SHP77 treated with DMSO at 0.1 percent for 48 hours (cell line): ENCODE data around the gene ANO2.
"Not testable (repeated sequence)": the region's sequence is repeated elsewhere in the genome, so short reads cannot be mapped to it uniquely, and the experiment has no call there.

Experiments used
- DNase-seq: peaks from one replicate; lab custom pipeline; 2025; lab: John Stamatoyannopoulos, UW

ANO2 gene

GRCh38 chr12:5887819-5888218 is 57.2 kb downstream of the ANO2 start:
- DNase-seq = not testable (repeated sequence)

- DNase-seq = no peak
These were observed 60.2 kb downstream of the ANO2 start for GRCh38 chr12:5884866-5885265.

GRCh38 chr12:5884285-5884684 is 60.8 kb downstream of the ANO2 start:
- no peak for DNase-seq

GRCh38 chr12:5882511-5883190 is 62.4 kb downstream of the ANO2 start:
- DNase-seq = no peak

- DNase-seq = no peak
These were observed 63.4 kb downstream of the ANO2 start for GRCh38 chr12:5881666-5882065.

- DNase-seq = no peak
These were observed 63.9 kb downstream of the ANO2 start for GRCh38 chr12:5881101-5881606.

GRCh38 chr12:5875851-5876250 is 69.2 kb downstream of the ANO2 start:
- no peak for DNase-seq

- no peak for DNase-seq
These were observed 70.5 kb downstream of the ANO2 start for GRCh38 chr12:5874514-5874913.

GRCh38 chr12:5873281-5873919 is 71.7 kb downstream of the ANO2 start:
- no peak for DNase-seq

- no peak for DNase-seq
These were observed 72.3 kb downstream of the ANO2 start for GRCh38 chr12:5872745-5873144.

- no peak for DNase-seq
These were observed 73.3 kb downstream of the ANO2 start for GRCh38 chr12:5871741-5872140.

GRCh38 chr12:5870183-5870582 is 74.9 kb downstream of the ANO2 start:
- DNase-seq = no peak

GRCh38 chr12:5868625-5869295 is 76.3 kb downstream of the ANO2 start:
- no peak for DNase-seq

GRCh38 chr12:5865397-5865796 is 79.7 kb downstream of the ANO2 start:
- DNase-seq = no peak

GRCh38 chr12:5864972-5865371 is 80.1 kb downstream of the ANO2 start:
- DNase-seq = no peak

GRCh38 chr12:5864301-5864700 is 80.8 kb downstream of the ANO2 start:
- no peak for DNase-seq

GRCh38 chr12:5861416-5861815 is 83.6 kb downstream of the ANO2 start:
- no peak for DNase-seq

GRCh38 chr12:5856692-5857091 is 88.4 kb downstream of the ANO2 start:
- no peak for DNase-seq

- DNase-seq = no peak
These were observed 98.1 kb downstream of the ANO2 start for GRCh38 chr12:5846950-5847349.

- no peak for DNase-seq
These were observed 104.1 kb downstream of the ANO2 start for GRCh38 chr12:5840944-5841343.

- DNase-seq = no peak
These were observed 114.9 kb downstream of the ANO2 start for GRCh38 chr12:5830111-5830510.

- DNase-seq = no peak
These were observed 117.5 kb downstream of the ANO2 start for GRCh38 chr12:5827591-5827990.

- DNase-seq = not testable (repeated sequence)
These were observed 119.3 kb downstream of the ANO2 start for GRCh38 chr12:5825761-5826160.
